Neuronal stem cell (in vitro differentiated cells): ENCODE results near the gene TMEM138.

Experiments
- DNase-seq: peaks from one replicate; pipeline ENCODE4 v3.0.0-alpha.2; 2013; ENCODE audit warnings: low spot score
- H2AFZ ChIP-seq: one replicate; pipeline ENCODE4 v1.6.1; 2013; ENCODE audit warnings: mild to moderate bottlenecking, low read length, inconsistent platforms
- H2AK5ac ChIP-seq: 2 replicates; pipeline ENCODE4 v1.6.1; 2013; ENCODE audit warnings: low read depth, mild to moderate bottlenecking, inconsistent platforms, low read length, moderate library complexity, mixed read lengths
- H2BK120ac ChIP-seq: 2 replicates; pipeline ENCODE4 v1.6.1; 2013; ENCODE audit warnings: low read depth, mild to moderate bottlenecking, inconsistent platforms, low read length, moderate library complexity, mixed read lengths
- H2BK12ac ChIP-seq: one replicate; pipeline ENCODE4 v1.6.1; 2013; ENCODE audit warnings: low read length, inconsistent platforms
- H2BK15ac ChIP-seq: 2 replicates; pipeline ENCODE4 v1.6.1; 2013; ENCODE audit warnings: mild to moderate bottlenecking, low read length, inconsistent platforms, mixed read lengths
- H2BK5ac ChIP-seq: one replicate; pipeline ENCODE4 v1.6.1; 2013; ENCODE audit warnings: inconsistent platforms, mild to moderate bottlenecking, low read length, moderate library complexity
- H3K14ac ChIP-seq: one replicate; pipeline ENCODE4 v1.6.1; 2013; ENCODE audit warnings: low read length, inconsistent platforms
- H3K18ac ChIP-seq: 2 replicates; pipeline ENCODE4 v1.6.1; 2013; ENCODE audit warnings: low read length, inconsistent platforms
- H3K23ac ChIP-seq: 2 replicates; pipeline ENCODE4 v1.6.1; 2013; ENCODE audit warnings: low read depth, mild to moderate bottlenecking, mixed read lengths, low read length, inconsistent platforms; ENCODE audit not compliant: poor library complexity
- H3K27ac ChIP-seq: replicated peaks from 3 replicates; pipeline ENCODE4 v1.5.1; 2013; ENCODE audit warnings: low read length, inconsistent platforms
- H3K27me3 ChIP-seq, 3 experiments: 2 replicates each; pipeline ENCODE4 v1.6.1; 2013; ENCODE audit warnings: low read length in 3 of 3, mild to moderate bottlenecking in 2 of 3, inconsistent platforms in 1 of 3, low read depth in 1 of 3, mixed read lengths in 1 of 3, moderate library complexity in 1 of 3; ENCODE audit not compliant: control insufficient read depth in 3 of 3, insufficient read depth in 3 of 3
- H3K36me3 ChIP-seq, 2 donors: replicated peaks in 1 of 2; 2 replicates each; pipeline ENCODE4 v1.6.1; 2013; ENCODE audit warnings: low read length in 2 of 2; ENCODE audit not compliant: control insufficient read depth in 2 of 2, insufficient read depth in 2 of 2
- H3K4ac ChIP-seq: 2 replicates; pipeline ENCODE4 v1.6.1; 2013; ENCODE audit warnings: inconsistent platforms, mild to moderate bottlenecking, low read length, moderate library complexity
- H3K4me1 ChIP-seq, 2 donors: 1 replicate in 1 of 2; 2 replicates in 1 of 2; pipeline ENCODE4 v1.6.1; 2013; ENCODE audit warnings: low read length in 2 of 2, low read depth in 1 of 2; ENCODE audit not compliant: control insufficient read depth in 2 of 2, insufficient read depth in 1 of 2
- H3K4me2 ChIP-seq: one replicate; pipeline ENCODE4 v1.6.1; 2013; ENCODE audit warnings: mild to moderate bottlenecking, low read length, inconsistent platforms; ENCODE audit not compliant: insufficient read depth, poor library complexity, severe bottlenecking
- H3K4me3 ChIP-seq, 2 donors: 2 replicates each; pipeline ENCODE4 v1.5.1; 2013; ENCODE audit warnings: low read length in 2 of 2, mild to moderate bottlenecking in 2 of 2, inconsistent platforms in 1 of 2, moderate library complexity in 1 of 2
- H3K79me1 ChIP-seq: one replicate; pipeline ENCODE4 v1.6.1; 2013; ENCODE audit warnings: low read depth, mild to moderate bottlenecking, inconsistent platforms, low read length, moderate library complexity
- H3K9ac ChIP-seq: one replicate; pipeline ENCODE4 v1.6.1; 2013; ENCODE audit warnings: mild to moderate bottlenecking, low read depth, low read length, inconsistent platforms; ENCODE audit not compliant: poor library complexity
- H3K9me3 ChIP-seq, 2 donors: replicated peaks in 1 of 2; 2 replicates each; pipeline versions ENCODE3 to v1.6.1; 2013; ENCODE audit warnings: low read length in 2 of 2, mild to moderate bottlenecking in 2 of 2, inconsistent platforms in 1 of 2, low read depth in 1 of 2, mixed read lengths in 1 of 2, moderate library complexity in 1 of 2; ENCODE audit not compliant: control insufficient read depth in 2 of 2, insufficient read depth in 1 of 2
- H4K8ac ChIP-seq: one replicate; pipeline ENCODE4 v1.6.1; 2013; ENCODE audit warnings: low read depth, mild to moderate bottlenecking, inconsistent platforms, low read length, moderate library complexity
- H4K91ac ChIP-seq: one replicate; pipeline ENCODE4 v1.6.1; 2013; ENCODE audit warnings: low read length, low read depth, mild to moderate bottlenecking, inconsistent platforms; ENCODE audit not compliant: poor library complexity
- WGBS, 2 donors: extraction: QIAGEN DNeasy Blood & Tissue Kit; methylation state at CpG; one replicate each; pipeline ENCODE4 v1.1.7; 2013; ENCODE audit warnings: missing lambda C conversion rate in 2 of 2, mixed read lengths in 1 of 2; ENCODE audit not compliant: insufficient read length in 2 of 2, insufficient replicate concordance in 1 of 2; ENCODE audit errors: extremely low coverage in 2 of 2; 5-methylcytosine and 5-hydroxymethylcytosine counted together

The TMEM138 gene

DNA sequence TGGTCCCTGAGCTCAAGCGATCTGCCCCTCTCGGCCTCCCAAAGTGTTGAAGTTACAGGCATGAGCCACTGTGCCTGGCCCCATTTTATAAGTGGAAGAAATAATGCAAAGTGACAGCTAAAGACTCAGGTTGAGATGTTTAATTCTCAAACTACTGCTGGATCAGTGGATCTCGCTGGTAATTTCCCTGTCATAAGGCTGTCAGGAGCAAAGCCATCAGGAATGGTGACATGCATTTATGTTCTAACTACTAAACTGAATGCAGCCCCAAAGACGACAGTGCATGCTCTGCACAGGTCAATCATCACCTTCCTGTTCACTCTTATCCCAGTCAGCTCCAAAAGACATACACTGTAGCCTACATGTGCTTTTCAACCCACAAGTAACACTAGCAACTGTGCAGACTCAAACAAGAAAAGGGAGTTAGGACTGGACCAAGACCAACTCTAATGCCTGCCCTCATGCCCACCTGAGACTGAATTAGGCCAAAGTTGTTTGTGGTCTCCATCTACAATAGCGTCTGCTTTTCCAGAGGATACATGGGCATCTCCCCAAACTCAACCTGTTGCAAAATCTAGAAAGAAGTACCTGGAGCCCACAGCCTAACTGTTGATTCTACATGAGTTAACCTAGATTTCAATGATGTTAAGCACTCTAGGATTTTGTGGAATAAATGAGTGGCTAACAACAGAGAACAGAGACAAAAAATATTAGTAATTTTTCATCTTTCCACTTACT, 45.0 kb downstream of the TMEM138 start:
- Histone ChIP-seq H2BK15ac (no peak overlapping the region), H3K79me1 (peaks cover 1% of the 10 kb centered on the region), H3K18ac (no peak overlapping the region), H3K9ac (peak overlapping the region; percentile 47), H3K4me1 (no peaks in the 10 kb centered on the region), H3K14ac (no peak overlapping the region), H3K9me3 (peaks cover 0 to 2% of the 10 kb centered on the region in 2 donors), H2BK5ac (no peak overlapping the region), H3K4me2 (no peak overlapping the region), H3K27ac (no peak overlapping the region), H3K36me3 (peaks cover 55 to 99% of the 10 kb centered on the region in 2 donors), H2AK5ac (no peak overlapping the region), H3K27me3 (no peaks in the 10 kb centered on the region), H3K4me3 (no peak overlapping the region), H3K4ac (no peak overlapping the region), H3K23ac (no peak overlapping the region), H4K8ac (no peak overlapping the region), H2AFZ (no peak overlapping the region), H2BK120ac (no peak overlapping the region), H2BK12ac (no peak overlapping the region), H4K91ac (no peak overlapping the region)
- WGBS, 2 donors = no CpG with 5 or more reads among the region's 5 CpGs
- no peak for DNase-seq

DNA sequence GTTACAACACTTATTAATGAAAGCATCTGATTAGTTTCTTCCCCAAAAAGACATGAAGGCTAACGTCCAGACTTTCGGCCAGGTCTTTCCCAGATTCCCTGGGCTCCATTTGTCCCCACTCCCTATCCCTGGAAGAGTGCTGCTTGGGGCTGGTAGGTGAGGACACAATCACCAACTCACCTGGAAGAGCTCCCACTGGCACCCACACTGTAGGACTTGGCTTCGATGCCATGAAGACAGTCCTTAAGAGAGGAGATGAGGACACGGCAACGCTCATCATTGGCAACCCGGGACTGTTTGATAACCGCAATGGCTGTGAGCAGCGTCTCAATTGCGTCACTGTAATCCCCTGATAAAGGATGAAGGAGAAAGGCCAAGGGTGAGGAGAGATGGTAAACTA, 49.4 kb downstream of the TMEM138 start:
- Histone ChIP-seq H3K4me2 (no peak overlapping the region), H3K27me3 (no peaks in the 10 kb centered on the region), H2BK12ac (no peak overlapping the region), H4K91ac (no peak overlapping the region), H4K8ac (no peak overlapping the region), H2AK5ac (no peak overlapping the region), H3K36me3 (peaks cover 59 to 99% of the 10 kb centered on the region in 2 donors), H3K23ac (no peak overlapping the region), H3K4me3 (no peak overlapping the region), H3K79me1 (no peaks in the 10 kb centered on the region), H3K27ac (no peak overlapping the region), H3K4ac (no peak overlapping the region), H2BK15ac (no peak overlapping the region), H2AFZ (no peak overlapping the region), H2BK5ac (no peak overlapping the region), H3K9ac (no peak overlapping the region), H2BK120ac (no peak overlapping the region), H3K18ac (no peak overlapping the region), H3K4me1 (no peaks in the 10 kb centered on the region), H3K9me3 (peaks cover 0 to 2% of the 10 kb centered on the region in 2 donors), H3K14ac (no peak overlapping the region)
- no CpG with 5 or more reads among the region's 9 CpGs for WGBS, 2 donors
- no peak for DNase-seq

DNA sequence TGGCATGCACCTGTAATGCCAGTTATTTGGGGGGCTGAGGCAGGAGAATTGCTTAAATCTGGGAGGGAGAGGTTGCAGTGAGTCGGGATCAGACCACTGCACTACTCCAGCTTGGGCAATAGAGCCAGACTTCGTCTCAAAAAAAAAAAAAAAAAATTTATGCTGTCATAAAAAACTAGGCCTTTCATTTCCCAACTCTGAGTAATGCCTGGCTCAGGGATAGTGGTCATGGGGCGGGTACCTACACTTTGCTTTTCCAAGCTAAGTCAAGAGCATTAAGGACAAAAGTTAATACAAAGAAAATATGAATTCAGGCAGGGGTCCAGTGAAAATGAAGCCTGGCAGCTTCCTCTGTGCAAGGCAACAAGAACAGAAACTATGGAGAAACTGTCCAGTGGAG, 51.3 kb downstream of the TMEM138 start:
- no peak overlapping the region for H3K14ac ChIP-seq
- H2AFZ ChIP-seq = no peak overlapping the region
- H3K18ac ChIP-seq = no peak overlapping the region
- no peak overlapping the region for H3K9ac ChIP-seq
- H2BK120ac ChIP-seq = no peak overlapping the region
- H3K27me3 ChIP-seq = no peaks in the 10 kb centered on the region
- H3K4me1 ChIP-seq = no peaks in the 10 kb centered on the region
- peaks cover 66 to 99% of the 10 kb centered on the region in 2 donors for H3K36me3 ChIP-seq
- no peak overlapping the region for H2BK15ac ChIP-seq
- H4K8ac ChIP-seq = no peak overlapping the region
- no peak overlapping the region for H4K91ac ChIP-seq
- no peak overlapping the region for H2BK5ac ChIP-seq
- no peak overlapping the region for H3K27ac ChIP-seq
- H2AK5ac ChIP-seq = no peak overlapping the region
- H3K4ac ChIP-seq = no peak overlapping the region
- no peak overlapping the region for H3K4me3 ChIP-seq
- H3K4me2 ChIP-seq = no peak overlapping the region
- DNase-seq = no peak
- no peaks in the 10 kb centered on the region for H3K9me3 ChIP-seq
- WGBS, 2 donors = no CpG with 5 or more reads among the region's 3 CpGs
- H3K79me1 ChIP-seq = no peaks in the 10 kb centered on the region
- H3K23ac ChIP-seq = no peak overlapping the region
- H2BK12ac ChIP-seq = no peak overlapping the region

DNA sequence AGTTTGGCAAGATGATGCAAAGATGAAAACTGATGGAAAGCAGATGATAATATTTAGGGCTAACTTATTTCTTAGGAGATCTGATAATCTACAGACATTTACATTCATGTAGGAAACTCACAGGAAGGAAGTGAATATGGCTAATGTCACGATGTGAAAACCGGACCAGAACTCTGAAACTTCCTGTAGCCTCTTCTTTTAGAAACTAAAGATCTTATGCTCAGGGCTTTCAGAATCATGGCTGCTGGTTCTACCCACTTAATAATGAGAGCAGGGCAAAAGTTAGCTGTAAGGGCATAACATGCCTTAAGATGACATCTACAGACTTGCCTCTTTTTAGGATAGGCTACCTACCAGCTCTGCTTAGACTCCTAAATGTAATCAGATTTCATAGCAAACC, 52.4 kb downstream of the TMEM138 start:
- no peak overlapping the region for H2BK120ac ChIP-seq
- H3K14ac ChIP-seq = no peak overlapping the region
- H3K23ac ChIP-seq = no peak overlapping the region
- H2BK12ac ChIP-seq = no peak overlapping the region
- H2BK15ac ChIP-seq = no peak overlapping the region
- H2AK5ac ChIP-seq = no peak overlapping the region
- H3K36me3 ChIP-seq = peaks cover 66 to 100% of the 10 kb centered on the region in 2 donors
- DNase-seq = no peak
- H3K27me3 ChIP-seq = no peaks in the 10 kb centered on the region
- no peak overlapping the region for H3K18ac ChIP-seq
- H3K4ac ChIP-seq = no peak overlapping the region
- H3K4me1 ChIP-seq = no peaks in the 10 kb centered on the region
- H3K4me3 ChIP-seq = no peak overlapping the region
- H2AFZ ChIP-seq = no peak overlapping the region
- no peaks in the 10 kb centered on the region for H3K9me3 ChIP-seq
- no peak overlapping the region for H3K4me2 ChIP-seq
- H3K79me1 ChIP-seq = no peaks in the 10 kb centered on the region
- WGBS, 2 donors = no CpG with 5 or more reads among the region's 2 CpGs
- H3K27ac ChIP-seq = no peak overlapping the region
- no peak overlapping the region for H3K9ac ChIP-seq
- H4K91ac ChIP-seq = no peak overlapping the region
- H2BK5ac ChIP-seq = no peak overlapping the region
- no peak overlapping the region for H4K8ac ChIP-seq
